ENCODE results near the gene AVEN.
"Not testable (repeated sequence)": the region's sequence is repeated elsewhere in the genome, so short reads cannot be mapped to it uniquely, and the experiment has no call there.

Gene AVEN

DNA sequence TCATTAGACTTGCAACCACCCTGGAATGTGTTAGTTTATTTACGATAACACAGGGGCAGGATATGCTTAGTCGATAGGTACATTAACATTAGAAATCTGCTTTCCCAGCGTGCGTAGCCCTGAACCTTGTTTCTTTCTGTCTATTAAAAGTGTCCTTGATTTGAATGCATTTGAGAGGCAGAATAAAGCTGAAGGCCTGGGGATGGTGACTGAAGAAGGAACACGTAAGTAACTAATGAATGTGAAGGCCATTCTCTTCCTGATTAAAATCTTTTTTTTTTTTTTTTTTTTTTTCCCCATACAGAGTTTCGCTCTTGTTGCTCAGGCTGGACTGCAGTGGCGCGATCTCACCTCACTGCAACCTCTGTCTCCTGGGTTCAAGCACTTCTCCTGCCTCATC, 213.6 kb downstream of the AVEN start:
- TF ChIP-seq, protein P1, sequence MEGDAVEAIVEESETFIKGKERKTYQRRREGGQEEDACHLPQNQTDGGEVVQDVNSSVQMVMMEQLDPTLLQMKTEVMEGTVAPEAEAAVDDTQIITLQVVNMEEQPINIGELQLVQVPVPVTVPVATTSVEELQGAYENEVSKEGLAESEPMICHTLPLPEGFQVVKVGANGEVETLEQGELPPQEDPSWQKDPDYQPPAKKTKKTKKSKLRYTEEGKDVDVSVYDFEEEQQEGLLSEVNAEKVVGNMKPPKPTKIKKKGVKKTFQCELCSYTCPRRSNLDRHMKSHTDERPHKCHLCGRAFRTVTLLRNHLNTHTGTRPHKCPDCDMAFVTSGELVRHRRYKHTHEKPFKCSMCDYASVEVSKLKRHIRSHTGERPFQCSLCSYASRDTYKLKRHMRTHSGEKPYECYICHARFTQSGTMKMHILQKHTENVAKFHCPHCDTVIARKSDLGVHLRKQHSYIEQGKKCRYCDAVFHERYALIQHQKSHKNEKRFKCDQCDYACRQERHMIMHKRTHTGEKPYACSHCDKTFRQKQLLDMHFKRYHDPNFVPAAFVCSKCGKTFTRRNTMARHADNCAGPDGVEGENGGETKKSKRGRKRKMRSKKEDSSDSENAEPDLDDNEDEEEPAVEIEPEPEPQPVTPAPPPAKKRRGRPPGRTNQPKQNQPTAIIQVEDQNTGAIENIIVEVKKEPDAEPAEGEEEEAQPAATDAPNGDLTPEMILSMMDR (IDR thresholded peaks at IDR 0.05), result no peak
- Histone ChIP-seq H3K27ac (no peak overlapping the region), H3K4me1 (no peaks in the 10 kb centered on the region), H3K9me3 (peaks cover 0 to 7% (median 0%) of the 10 kb centered on the region in 3 donors), H3K4me3 (no peak overlapping the region), H3K36me3 (peaks cover 11 to 31% (median 22%) of the 10 kb centered on the region in 3 donors), H3K27me3 (no peaks in the 10 kb centered on the region)
- DNase-seq, result no peak
- intact Hi-C loops (cut with DNase I; ENCODE audit: low total_unique reads), result no loop called here

DNA sequence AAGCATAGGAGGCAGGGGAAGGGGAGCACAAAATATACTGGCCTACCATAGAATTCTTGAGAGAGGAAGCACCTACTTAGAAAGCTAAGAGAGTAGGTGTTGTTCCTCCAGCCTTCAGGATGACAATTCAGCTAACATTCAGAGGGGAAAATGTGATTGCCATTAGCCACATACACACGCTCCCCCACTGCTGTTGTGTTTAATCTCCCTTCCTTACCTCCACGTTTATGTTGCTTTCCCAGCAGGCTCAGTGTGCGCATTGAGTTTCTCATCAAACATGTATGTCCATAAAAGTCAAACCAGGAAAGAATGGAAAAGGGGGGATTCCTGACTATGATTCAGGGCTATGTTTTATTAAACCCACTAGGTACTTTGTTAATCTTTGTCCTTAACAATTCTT, 215.9 kb downstream of the AVEN start:
- H3K27me3 ChIP-seq, result no peaks in the 10 kb centered on the region
- intact Hi-C loops (cut with DNase I; ENCODE audit: low total_unique reads), result no loop called here
- DNase-seq, result no peak
- peaks cover 7 to 31% (median 18%) of the 10 kb centered on the region in 3 donors for H3K36me3 ChIP-seq
- TF ChIP-seq, protein P1 (IDR thresholded peaks at IDR 0.05), result no peak
- no peaks in the 10 kb centered on the region for H3K4me1 ChIP-seq
- H3K9me3 ChIP-seq, result peaks cover 0 to under 1% (median 0%) of the 10 kb centered on the region in 3 donors
- no peak overlapping the region for H3K27ac ChIP-seq
- no peak overlapping the region for H3K4me3 ChIP-seq

DNA sequence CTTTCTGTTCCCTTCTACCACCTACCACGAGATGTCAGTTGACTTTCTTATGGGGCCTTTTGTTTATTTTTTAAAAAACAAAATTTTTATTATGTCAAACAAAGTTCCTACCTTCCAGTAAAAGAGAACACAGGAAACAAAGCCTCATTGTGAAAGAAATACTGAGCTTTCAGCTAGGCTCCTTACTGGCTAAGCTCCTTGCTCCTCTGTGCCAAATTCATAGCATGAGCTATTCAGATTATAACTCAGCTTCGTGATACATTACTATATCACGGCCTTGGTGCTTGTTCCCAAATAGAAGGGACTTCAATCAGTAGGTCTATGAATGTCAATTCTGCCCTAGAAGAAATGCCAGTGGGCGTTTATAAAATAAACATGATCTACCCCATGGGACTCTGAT, 216.5 kb downstream of the AVEN start:
- TF ChIP-seq, protein P1 (IDR thresholded peaks at IDR 0.05), result no peak
- H3K9me3 ChIP-seq, result no peaks in the 10 kb centered on the region
- no peaks in the 10 kb centered on the region for H3K27me3 ChIP-seq
- H3K4me1 ChIP-seq, result no peaks in the 10 kb centered on the region
- H3K4me3 ChIP-seq, result no peak overlapping the region
- peaks cover 7 to 24% (median 13%) of the 10 kb centered on the region in 3 donors for H3K36me3 ChIP-seq
- intact Hi-C loops (cut with DNase I; ENCODE audit: low total_unique reads), result no loop called here
- no peak overlapping the region for H3K27ac ChIP-seq
- no peak for DNase-seq

DNA sequence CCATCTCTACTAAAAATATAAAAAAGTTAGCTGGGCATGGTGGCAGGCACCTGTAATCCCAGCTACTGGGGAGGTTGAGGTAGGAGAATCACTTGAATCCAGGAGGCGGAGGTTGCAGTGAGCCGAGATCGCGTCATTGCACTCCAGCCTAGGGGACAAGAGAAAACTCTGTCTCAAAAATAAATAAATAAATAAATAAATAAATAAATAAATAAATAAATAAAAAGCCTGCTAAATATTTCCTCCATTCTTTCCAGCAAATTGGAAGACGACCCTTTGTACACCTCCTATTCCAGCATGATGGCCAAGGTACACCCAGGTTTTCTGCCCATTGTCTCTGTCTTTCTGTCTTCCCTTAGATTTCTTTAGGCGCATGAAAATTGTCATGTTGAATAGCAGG, 219.5 kb downstream of the AVEN start:
- H3K4me1 ChIP-seq; H3K4me3 ChIP-seq; H3K9me3 ChIP-seq; DNase-seq; H3K27me3 ChIP-seq; H3K27ac ChIP-seq; intact Hi-C loops (cut with DNase I; ENCODE audit: low total_unique reads): not testable (repeated sequence)
- H3K36me3 ChIP-seq, result peaks cover 2 to 14% (median 6%) of the 10 kb centered on the region in 3 donors

All from tibial artery (tissue), 4 donors.